GM19438 (cell line): ENCODE results near the gene TMC5.
"Not testable (repeated sequence)": the region's sequence is repeated elsewhere in the genome, so short reads cannot be mapped to it uniquely, and the experiment has no call there.

Source experiments
- ATAC-seq: cut with Tn5 transposase; IDR thresholded peaks from one replicate; pipeline ENCODE4 v1.9.1; 2021; ENCODE audit warnings: low read depth; ENCODE audit not compliant: unreplicated experiment

Gene TMC5

DNA sequence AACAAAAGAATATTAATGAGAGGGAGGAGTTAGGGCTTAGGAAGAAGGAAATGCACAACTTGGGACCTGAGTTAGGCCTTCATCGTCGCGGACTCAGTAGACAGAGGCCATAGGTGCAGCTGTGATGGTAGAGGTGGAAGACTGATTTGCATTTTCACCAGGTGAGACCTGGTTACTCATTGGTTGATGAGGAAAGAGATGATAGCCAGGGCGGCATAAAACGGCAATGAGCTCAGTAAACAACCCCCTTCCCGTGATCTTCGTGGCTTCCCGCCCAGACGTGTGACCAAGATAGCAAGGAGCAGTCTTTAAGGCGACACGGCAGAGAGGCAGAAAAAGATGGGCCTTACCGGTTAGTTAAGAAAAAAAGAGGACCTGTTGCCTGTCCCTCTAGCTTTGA, at the start of gene TMC5:
TMC5 (plus strand) TSS at position 244 of the 400 bp plus-strand sequence. CDS start 22,156 bp downstream, outside the sequence.
- ATAC-seq = no peak

- not testable (repeated sequence) for ATAC-seq
Measured at GRCh38 chr16:19372541-19372940, 45.1 kb upstream of the TMC5 start.

- no peak for ATAC-seq
Measured at GRCh38 chr16:19374402-19374801, 43.3 kb upstream of the TMC5 start.

- no peak for ATAC-seq
Measured at GRCh38 chr16:19375561-19376158, 42.0 kb upstream of the TMC5 start.

GRCh38 chr16:19377864-19378263, 39.8 kb upstream of the TMC5 start:
- ATAC-seq = no peak

- no peak for ATAC-seq
Measured at GRCh38 chr16:19378511-19378910, 39.2 kb upstream of the TMC5 start.

- ATAC-seq = no peak
Measured at GRCh38 chr16:19379838-19380237, 37.8 kb upstream of the TMC5 start.

- no peak for ATAC-seq
Measured at GRCh38 chr16:19380328-19380727, 37.4 kb upstream of the TMC5 start.

- no peak for ATAC-seq
Measured at GRCh38 chr16:19382084-19382801, 35.4 kb upstream of the TMC5 start.

DNA sequence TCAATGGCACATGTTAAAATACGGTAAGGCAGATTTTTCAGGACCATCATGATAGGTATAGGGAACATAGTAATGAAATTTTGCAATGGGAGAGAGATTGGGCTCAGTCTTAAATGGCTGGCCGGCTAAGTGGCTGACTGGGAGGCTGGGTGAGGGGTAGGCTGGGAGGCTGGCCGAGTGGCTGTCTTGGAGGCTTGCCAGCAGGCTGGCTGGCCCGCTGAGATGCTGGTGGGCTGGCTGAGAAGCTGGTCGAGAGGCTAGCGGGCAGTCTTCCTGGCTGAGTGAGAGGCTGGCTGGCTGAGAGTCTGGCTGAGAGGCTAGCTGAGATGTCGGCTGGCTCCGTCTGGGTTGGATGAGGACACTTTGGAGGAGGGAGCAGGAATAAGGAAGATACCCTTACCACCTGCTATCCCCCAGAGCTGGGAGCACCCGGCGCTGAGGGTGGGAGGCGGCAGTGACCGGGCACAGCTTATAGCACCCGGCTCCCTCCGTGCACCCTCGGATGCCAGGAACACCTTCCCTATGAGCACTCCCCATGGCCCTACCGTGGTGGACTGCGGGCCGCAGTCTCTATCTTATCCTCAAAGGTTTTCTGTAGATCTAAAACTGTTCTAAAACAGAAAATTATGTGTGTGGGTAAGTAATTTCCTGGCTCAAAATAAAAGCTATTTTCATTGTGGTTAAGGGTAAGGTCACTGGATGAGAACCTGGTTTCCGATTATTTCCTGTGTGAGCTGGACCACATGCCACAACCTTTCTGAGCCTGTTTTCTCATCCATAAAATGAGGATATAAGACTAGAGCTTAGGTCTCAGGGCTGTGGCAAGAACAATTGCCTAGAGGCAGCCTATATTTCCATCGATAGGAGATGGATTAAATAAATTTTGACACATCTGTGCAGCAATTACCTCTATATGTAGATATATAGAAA, 34.5 kb upstream of the TMC5 start:
- no peak for ATAC-seq

GRCh38 chr16:19384656-19385055, 33.0 kb upstream of the TMC5 start:
- ATAC-seq = no peak

- ATAC-seq = no peak
Measured at GRCh38 chr16:19386525-19386924, 31.2 kb upstream of the TMC5 start.

DNA sequence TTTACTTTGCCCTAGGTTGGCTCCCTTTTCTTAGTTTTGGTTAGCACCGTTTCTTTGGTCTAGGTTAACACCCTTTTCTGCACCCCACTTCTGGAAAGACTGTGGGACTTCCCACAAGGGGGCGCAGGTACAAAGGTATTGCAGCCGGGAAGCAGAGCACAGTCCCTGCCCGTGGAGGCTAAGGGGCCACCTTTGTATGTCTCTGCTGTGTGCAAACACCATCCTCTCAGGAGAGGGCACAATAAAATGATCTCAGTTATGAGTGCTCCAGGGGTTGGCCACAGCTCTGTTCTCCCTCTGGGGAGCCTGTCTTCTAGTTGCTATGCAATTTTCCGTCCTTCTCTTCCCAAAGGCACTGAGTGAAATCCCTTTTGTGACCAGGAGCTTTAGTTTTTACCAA, 28.4 kb upstream of the TMC5 start:
- ATAC-seq = no peak

- not testable (repeated sequence) for ATAC-seq
Measured at GRCh38 chr16:19391185-19391776, 26.4 kb upstream of the TMC5 start.

- ATAC-seq = no peak
Measured at GRCh38 chr16:19392352-19392751, 25.3 kb upstream of the TMC5 start.

- no peak for ATAC-seq
Measured at GRCh38 chr16:19393226-19394111, 24.2 kb upstream of the TMC5 start.

GRCh38 chr16:19395646-19396267, 21.9 kb upstream of the TMC5 start:
- ATAC-seq = not testable (repeated sequence)

GRCh38 chr16:19396555-19397011, 21.1 kb upstream of the TMC5 start:
- no peak for ATAC-seq

- not testable (repeated sequence) for ATAC-seq
Measured at GRCh38 chr16:19397373-19397772, 20.3 kb upstream of the TMC5 start.
